Fibroblast of skin of back (primary cell): ENCODE measurements around the gene HTR1B.

ENCODE experiments used
- DNase-seq: peaks from one replicate; pipeline ENCODE4 v3.0.0-alpha.2; 2013

Gene HTR1B

GRCh38 chr6:77456531-77457248, 6.6 kb downstream of the HTR1B start:
- peak; percentile 99 for DNase-seq

GRCh38 chr6:77455271-77455670, 8.0 kb downstream of the HTR1B start:
- DNase-seq: no peak

GRCh38 chr6:77454386-77454785, 8.9 kb downstream of the HTR1B start:
- no peak for DNase-seq

- no peak for DNase-seq
These were observed 11.8 kb downstream of the HTR1B start for GRCh38 chr6:77451466-77451865.

- DNase-seq: peak; percentile 58
These were observed 12.4 kb downstream of the HTR1B start for GRCh38 chr6:77450924-77451323.

- no peak for DNase-seq
These were observed 14.7 kb downstream of the HTR1B start for GRCh38 chr6:77448546-77448945.

GRCh38 chr6:77447254-77447653, 16.0 kb downstream of the HTR1B start:
- peak; percentile 86 for DNase-seq

GRCh38 chr6:77446249-77446648, 17.0 kb downstream of the HTR1B start:
- DNase-seq: no peak

GRCh38 chr6:77445214-77445613, 18.1 kb downstream of the HTR1B start:
- DNase-seq: no peak

GRCh38 chr6:77440206-77440976, 22.9 kb downstream of the HTR1B start:
- DNase-seq: no peak

GRCh38 chr6:77433888-77434287, 29.4 kb downstream of the HTR1B start:
- no peak for DNase-seq

GRCh38 chr6:77430504-77430903, 32.8 kb downstream of the HTR1B start:
- DNase-seq: no peak

- peak; percentile 62 for DNase-seq
These were observed 37.6 kb downstream of the HTR1B start for GRCh38 chr6:77425671-77426070.

- DNase-seq: no peak
These were observed 38.1 kb downstream of the HTR1B start for GRCh38 chr6:77425216-77425615.

- DNase-seq: no peak
These were observed 38.5 kb downstream of the HTR1B start for GRCh38 chr6:77424761-77425160.

GRCh38 chr6:77416839-77417238, 46.5 kb downstream of the HTR1B start:
- DNase-seq: no peak

- no peak for DNase-seq
These were observed 47.6 kb downstream of the HTR1B start for GRCh38 chr6:77415706-77416105.
